ENCODE data around the gene PCED1A. TPM values are rescaled to one million over a fixed set of nuclear protein-coding genes. Genes with fewer than 3 reads are reported as not detected.

The PCED1A gene
- total RNA-seq, 1 experiment from 2014 or later: 18.3 TPM

DNA sequence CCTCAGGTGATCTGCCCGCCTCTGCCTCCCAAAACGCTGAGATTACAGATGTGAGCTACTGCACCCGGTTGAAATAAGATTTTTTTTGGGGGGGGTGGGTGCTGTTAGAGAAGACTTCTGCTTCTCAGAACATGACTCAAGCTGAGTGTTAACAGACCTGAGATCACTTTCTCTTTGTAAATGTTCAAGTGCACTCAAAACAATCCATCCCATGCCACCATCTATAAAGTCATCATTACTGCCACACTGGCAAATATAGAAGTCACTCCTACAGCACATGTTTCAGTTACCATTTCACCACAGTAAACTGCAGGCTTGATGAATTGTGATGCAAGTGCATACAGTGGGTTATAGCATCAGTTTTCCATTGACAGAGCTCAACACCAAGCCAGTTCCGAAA, 9.1 kb upstream of the PCED1A start:
- no peaks in the 10 kb centered on the region for H3K27me3 ChIP-seq (replicated peaks)
- H3K9me3 ChIP-seq (replicated peaks): no peaks in the 10 kb centered on the region
- no peaks in the 10 kb centered on the region for H3K4me1 ChIP-seq (replicated peaks)
- peak in 1 of 2 experiments; percentile 6 for DNase-seq (ENCODE audit: low read depth in 1 of 2, low spot score in 2 of 2)
- H3K27ac ChIP-seq: no peak overlapping the region
- no peak overlapping the region for H3K4me3 ChIP-seq
- H3K36me3 ChIP-seq: no peaks in the 10 kb centered on the region

DNA sequence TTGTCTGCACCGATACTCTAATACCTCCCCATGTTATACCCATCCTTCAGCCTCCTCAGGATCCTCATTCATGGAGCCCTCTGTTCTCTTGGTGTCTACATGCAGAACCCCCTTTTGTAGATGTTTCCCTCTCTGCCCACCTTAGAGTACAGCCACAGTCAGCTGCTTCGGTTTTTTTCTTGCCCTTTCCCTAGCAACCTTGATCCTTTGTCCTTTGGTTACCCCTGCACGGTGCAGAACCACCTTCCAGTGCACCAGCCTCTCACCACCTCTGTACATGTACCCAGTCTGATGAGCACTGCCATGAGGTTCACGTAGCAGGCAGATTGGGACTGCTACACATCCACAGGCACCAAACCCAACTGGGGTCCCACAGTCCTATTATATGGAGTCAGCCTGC, 7.3 kb upstream of the PCED1A start:
- Histone ChIP-seq H3K27ac (no peak overlapping the region), H3K9me3 (replicated peaks) (no peaks in the 10 kb centered on the region), H3K4me1 (replicated peaks) (no peaks in the 10 kb centered on the region), H3K4me3 (no peak overlapping the region), H3K36me3 (peaks cover 3% of the 10 kb centered on the region), H3K27me3 (replicated peaks) (no peaks in the 10 kb centered on the region)
- DNase-seq (ENCODE audit: low read depth in 1 of 2, low spot score in 2 of 2): peak in 1 of 2 experiments; percentile 18

DNA sequence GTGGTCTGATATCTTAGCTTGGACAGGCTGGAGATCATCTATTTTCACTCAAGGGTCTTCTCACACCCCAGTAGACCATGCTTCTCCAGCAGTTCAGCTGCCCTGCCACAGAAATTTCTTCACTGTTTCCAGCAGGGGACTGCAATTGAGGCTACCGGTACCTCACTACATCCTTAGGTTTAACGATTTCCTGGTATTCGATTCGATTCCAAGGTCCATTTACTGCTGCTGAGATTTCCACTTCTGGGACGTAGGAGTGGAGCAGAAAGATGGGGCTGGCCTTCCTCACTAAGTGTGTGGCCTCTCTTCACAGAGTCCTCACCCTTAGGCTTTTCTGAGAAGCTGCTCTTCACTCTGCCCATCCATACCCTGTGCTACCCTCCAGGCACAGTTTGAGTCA, 6.2 kb upstream of the PCED1A start:
- Histone ChIP-seq H3K9me3 (replicated peaks) (no peaks in the 10 kb centered on the region), H3K27ac (no peak overlapping the region), H3K4me3 (no peak overlapping the region), H3K4me1 (replicated peaks) (0 out of 2 replicates have a peak, but pooled peaks cover 2% of the 10 kb centered on the region), H3K36me3 (peaks cover 3% of the 10 kb centered on the region), H3K27me3 (replicated peaks) (no peaks in the 10 kb centered on the region)
- DNase-seq (ENCODE audit: low read depth in 1 of 2, low spot score in 2 of 2): peak in 1 of 2 experiments; percentile 7

DNA sequence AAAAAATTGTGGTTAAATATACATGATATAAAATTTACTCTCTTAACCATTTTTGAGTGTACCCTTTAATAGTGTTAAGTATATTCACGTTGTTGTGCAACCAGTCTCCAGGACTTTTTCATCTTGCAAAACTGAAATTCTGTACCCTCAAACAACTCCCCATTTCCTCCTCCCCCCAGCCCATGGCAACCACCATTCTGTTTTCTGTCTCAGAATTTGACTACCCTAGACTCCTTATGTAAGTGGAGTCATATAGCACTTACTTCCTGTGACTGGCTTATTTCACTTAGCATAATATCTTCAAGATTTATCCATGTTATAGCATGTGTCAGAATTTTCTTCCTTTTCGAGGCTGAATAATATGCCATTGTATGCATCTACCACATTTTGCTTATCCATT, 5.2 kb upstream of the PCED1A start:
- Histone ChIP-seq H3K36me3 (peaks cover 3% of the 10 kb centered on the region), H3K4me3 (no peak overlapping the region), H3K9me3 (replicated peaks) (no peaks in the 10 kb centered on the region), H3K27ac (no peak overlapping the region), H3K4me1 (replicated peaks) (0 out of 2 replicates have a peak, but pooled peaks cover 7% of the 10 kb centered on the region), H3K27me3 (replicated peaks) (no peaks in the 10 kb centered on the region)
- DNase-seq (ENCODE audit: low read depth in 1 of 2, low spot score in 2 of 2): peak in 1 of 2 experiments; percentile 1

DNA sequence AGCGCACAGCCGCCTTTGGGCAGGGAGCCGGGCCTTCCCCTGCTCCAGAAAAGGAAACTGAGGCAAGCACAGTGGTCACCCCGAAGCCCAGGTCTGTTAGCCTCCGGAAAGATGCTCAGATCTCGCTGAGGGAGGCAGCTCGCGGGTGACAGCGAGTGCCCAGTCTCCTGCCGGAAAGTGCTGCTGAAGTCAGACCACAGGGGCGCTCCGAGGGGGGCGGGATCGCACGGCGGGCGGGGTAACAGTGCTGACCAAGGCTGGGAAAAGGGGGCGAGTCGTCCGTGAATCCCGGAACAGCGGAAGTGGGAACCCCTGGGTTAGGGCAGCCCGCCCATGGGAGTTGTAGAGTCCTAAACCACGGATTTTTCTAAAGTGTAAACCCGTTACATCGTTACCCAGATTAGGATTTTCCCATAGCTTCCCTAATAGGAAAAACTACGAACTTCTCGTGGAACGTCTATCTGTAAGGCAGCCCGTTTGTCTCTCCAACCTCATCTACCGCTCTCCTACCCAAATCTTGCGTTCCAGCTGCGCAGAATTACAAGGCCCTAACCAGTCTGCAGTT, 594 bp upstream of the PCED1A start:
- peaks cover 5% of the 10 kb centered on the region; the same call in 1 of the 2 replicates for H3K9me3 ChIP-seq (replicated peaks)
- peaks cover 18% of the 10 kb centered on the region for H3K4me1 ChIP-seq (replicated peaks)
- H3K36me3 ChIP-seq: peaks cover 30% of the 10 kb centered on the region
- H3K4me3 ChIP-seq: peak overlapping the region; percentile 74
- DNase-seq (ENCODE audit: low read depth in 1 of 2, low spot score in 2 of 2): peak; percentile 74 to 83
- peak overlapping the region; percentile 55 for H3K27ac ChIP-seq
- no peaks in the 10 kb centered on the region for H3K27me3 ChIP-seq (replicated peaks)

DNA sequence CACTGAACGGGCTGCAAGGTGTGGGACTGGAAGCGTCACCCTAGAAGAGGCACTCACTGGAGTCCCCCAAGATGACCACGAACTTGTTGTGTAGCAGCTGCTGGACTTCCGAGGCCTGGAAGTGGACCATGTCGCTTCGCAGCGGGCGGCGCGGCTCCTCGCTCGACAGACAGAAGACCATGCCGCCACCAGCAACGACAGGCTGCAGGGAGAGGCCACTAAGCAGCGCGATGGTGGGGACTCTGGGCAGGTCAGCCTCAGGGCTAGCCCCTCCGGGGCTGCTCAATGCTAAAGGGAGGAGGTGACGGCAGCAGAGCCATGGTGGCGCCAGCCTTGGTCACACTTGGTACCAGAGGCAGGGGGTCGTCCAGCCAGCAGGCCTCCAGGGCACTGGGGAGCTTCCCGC, 720 bp downstream of the PCED1A start:
- H3K4me1 ChIP-seq (replicated peaks): peaks cover 18% of the 10 kb centered on the region
- no peaks in the 10 kb centered on the region for H3K27me3 ChIP-seq (replicated peaks)
- peak overlapping the region; percentile 91 for H3K27ac ChIP-seq
- peaks cover 30% of the 10 kb centered on the region for H3K36me3 ChIP-seq
- peak overlapping the region; percentile 74 for H3K4me3 ChIP-seq
- H3K9me3 ChIP-seq (replicated peaks): peaks cover 5% of the 10 kb centered on the region; the same call in 1 of the 2 replicates
- no peak for DNase-seq (ENCODE audit: low read depth in 1 of 2, low spot score in 2 of 2)

DNA sequence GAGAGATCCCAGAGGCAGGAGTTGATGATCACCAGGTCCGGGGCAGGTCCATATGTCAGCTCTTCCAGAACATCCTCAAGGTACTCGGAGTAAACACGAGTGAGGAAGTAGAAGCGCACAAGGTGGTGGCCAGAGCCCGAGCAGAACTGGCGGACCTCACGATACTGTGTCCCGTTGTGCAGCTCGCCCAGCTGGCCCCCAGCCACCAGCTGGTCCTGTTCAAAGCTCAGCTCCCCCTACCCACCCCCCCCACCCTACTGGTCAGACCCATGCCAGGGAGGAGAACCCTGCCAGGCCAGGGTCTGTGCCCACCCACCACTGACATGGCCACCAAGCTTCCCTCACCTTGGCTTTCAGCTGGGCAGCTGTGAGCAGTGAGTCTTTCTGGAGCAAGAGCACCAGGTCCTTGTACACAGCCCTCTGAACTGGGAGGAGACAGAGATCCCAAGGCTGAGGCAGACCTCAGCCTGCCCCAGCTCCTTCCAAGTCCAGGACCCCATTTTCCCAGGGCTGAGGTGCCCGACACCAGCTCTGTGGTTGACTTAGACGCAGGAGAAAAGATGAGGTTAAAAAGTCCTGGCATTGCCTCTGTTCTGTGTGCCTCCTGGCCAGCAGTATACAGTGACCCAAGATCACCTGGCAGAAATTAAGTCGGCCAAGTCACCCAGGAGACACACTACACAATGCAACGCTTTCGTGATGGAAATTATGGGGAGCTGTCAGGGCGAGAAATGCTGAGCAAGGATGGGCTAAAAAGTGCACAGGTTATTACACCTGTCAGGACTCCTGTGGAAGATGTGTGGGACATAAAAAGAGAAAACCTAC, 1.4 kb downstream of the PCED1A start:
- H3K36me3 ChIP-seq: peaks cover 30% of the 10 kb centered on the region
- peak in 1 of 2 experiments; percentile 32 for DNase-seq (ENCODE audit: low read depth in 1 of 2, low spot score in 2 of 2)
- H3K27me3 ChIP-seq (replicated peaks): no peaks in the 10 kb centered on the region
- H3K4me1 ChIP-seq (replicated peaks): peaks cover 18% of the 10 kb centered on the region
- no peak overlapping the region for H3K4me3 ChIP-seq
- H3K27ac ChIP-seq: no peak overlapping the region
- peaks cover 5% of the 10 kb centered on the region; the same call in 1 of the 2 replicates for H3K9me3 ChIP-seq (replicated peaks)

DNA sequence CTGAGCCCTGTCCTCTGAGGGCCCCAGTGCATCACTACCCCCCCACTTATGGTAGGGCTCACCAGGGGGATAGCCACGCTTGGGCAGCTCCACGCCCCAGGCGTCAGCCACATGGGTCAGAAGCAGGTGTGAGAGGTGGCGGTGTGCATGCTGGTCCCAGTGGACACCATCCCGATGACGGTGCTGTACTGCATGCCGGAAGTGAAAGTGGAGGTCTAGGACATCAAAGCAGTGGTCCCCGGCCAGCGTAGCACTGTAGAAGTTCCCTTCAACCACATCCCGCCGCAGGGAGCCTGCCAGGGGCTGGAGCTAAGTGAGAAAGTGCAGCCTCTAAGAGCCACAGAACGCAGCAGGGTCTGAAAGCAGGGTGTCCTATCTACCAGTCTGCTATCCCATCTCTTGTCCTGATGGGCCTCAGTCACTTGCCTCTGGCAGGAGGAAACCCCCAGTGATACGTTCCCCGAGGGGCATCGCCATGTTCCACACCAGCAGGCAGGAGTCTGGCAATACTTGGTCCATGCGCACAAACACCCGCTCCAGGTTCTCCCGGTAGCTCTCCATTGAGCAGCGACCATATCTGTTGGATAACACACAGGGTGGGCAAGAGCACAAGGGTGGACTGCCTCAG, 2.2 kb downstream of the PCED1A start:
- H3K27me3 ChIP-seq (replicated peaks): no peaks in the 10 kb centered on the region
- H3K36me3 ChIP-seq: peaks cover 26% of the 10 kb centered on the region
- no peak for DNase-seq (ENCODE audit: low read depth in 1 of 2, low spot score in 2 of 2)
- no peak overlapping the region for H3K27ac ChIP-seq
- H3K9me3 ChIP-seq (replicated peaks): peaks cover 5% of the 10 kb centered on the region; the same call in 1 of the 2 replicates
- H3K4me1 ChIP-seq (replicated peaks): peaks cover 18% of the 10 kb centered on the region
- no peak overlapping the region for H3K4me3 ChIP-seq

DNA sequence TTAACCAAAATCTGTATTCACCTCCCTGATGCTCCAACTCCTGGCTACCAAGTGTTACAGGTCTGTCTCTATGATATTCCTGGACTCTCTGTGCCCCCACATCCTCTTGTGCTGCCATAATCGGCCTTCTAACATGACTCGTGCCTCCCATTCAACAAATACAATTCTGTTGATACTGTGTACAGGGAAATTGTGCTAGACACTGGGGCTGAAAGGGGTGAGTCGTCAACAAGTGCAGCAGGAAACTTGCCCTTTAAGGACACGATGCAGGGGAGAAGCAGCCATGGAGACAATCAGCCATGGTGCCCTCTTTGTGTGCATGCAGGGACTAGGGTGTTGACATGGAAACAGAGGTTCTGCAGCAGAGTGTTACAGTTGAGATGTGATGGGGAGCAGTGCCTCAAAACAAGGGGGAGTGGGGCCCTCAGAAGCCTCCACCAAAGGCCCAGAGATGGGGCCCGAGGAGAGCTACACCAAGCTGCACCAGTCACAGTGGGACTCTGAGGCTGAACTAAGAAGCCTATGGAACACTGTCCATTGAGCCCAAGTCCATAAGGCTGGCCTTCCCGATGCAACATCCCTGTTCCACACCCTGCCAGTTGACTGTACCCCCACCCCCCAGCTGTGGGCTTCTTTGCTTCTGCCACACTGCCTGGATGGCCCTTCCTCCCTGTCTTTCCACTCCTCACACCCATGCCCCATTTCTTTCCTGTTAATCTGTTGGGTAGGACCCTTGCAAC, 3.1 kb downstream of the PCED1A start:
- H3K9me3 ChIP-seq (replicated peaks): peaks cover 5% of the 10 kb centered on the region
- H3K27ac ChIP-seq: no peak overlapping the region
- H3K4me1 ChIP-seq (replicated peaks): peaks cover 21% of the 10 kb centered on the region
- H3K36me3 ChIP-seq: peaks cover 26% of the 10 kb centered on the region
- no peak overlapping the region for H3K4me3 ChIP-seq
- peak in 1 of 2 experiments; percentile 21 for DNase-seq (ENCODE audit: low read depth in 1 of 2, low spot score in 2 of 2)
- no peaks in the 10 kb centered on the region for H3K27me3 ChIP-seq (replicated peaks)

DNA sequence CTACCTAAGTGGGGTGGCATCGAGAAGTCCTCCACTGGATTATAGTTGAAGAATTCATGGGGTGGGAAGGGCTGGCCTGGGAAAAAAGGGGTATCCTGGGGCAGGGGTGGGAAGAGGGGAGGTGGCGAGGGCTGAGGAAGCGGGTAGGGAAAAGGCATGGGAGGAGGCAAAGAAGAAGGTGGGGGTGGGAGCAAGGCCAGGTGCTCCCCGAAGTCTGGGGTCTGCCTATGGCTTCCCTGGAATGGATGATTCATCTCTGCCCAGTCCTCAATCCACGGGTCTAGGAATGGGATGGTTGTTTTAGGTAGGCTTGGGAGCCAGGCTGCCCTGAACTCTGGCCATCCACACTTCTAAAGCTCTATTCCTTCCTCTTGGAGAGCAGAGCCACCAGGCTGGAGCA, 4.4 kb downstream of the PCED1A start:
- H3K4me3 ChIP-seq: no peak overlapping the region
- H3K27ac ChIP-seq: no peak overlapping the region
- peaks cover 26% of the 10 kb centered on the region for H3K36me3 ChIP-seq
- H3K27me3 ChIP-seq (replicated peaks): no peaks in the 10 kb centered on the region
- H3K9me3 ChIP-seq (replicated peaks): peaks cover 5% of the 10 kb centered on the region
- peaks cover 22% of the 10 kb centered on the region for H3K4me1 ChIP-seq (replicated peaks)
- peak in 1 of 2 experiments; percentile 35 for DNase-seq (ENCODE audit: low read depth in 1 of 2, low spot score in 2 of 2)

DNA sequence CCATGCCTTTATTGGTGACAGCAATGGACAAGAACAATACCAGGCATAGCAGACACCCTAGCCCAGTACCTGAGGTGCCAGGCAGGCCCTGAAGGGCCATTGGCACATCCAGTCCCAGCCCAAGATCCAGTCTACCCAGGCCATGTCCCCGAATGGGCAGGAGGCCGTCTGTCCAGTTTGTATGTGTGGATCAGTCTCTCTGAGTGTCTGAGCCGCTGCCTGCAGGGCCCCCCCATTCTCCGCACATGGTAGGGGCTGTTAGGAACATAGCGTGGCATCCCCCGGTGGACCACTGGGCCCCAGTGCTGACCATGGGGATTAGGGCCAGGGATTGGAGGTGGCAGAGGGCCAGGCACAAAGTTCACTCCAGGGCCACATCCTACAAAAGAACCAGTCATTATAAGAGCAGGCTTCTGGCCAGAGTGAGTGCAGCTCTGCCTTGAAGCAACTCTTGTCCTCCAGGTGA, 5.1 kb downstream of the PCED1A start:
- Histone ChIP-seq H3K4me1 (replicated peaks) (peaks cover 21% of the 10 kb centered on the region), H3K4me3 (no peak overlapping the region), H3K27me3 (replicated peaks) (no peaks in the 10 kb centered on the region), H3K9me3 (replicated peaks) (peaks cover 4% of the 10 kb centered on the region), H3K36me3 (peaks cover 25% of the 10 kb centered on the region), H3K27ac (no peak overlapping the region)
- peak in 1 of 2 experiments; percentile 37 for DNase-seq (ENCODE audit: low read depth in 1 of 2, low spot score in 2 of 2)

DNA sequence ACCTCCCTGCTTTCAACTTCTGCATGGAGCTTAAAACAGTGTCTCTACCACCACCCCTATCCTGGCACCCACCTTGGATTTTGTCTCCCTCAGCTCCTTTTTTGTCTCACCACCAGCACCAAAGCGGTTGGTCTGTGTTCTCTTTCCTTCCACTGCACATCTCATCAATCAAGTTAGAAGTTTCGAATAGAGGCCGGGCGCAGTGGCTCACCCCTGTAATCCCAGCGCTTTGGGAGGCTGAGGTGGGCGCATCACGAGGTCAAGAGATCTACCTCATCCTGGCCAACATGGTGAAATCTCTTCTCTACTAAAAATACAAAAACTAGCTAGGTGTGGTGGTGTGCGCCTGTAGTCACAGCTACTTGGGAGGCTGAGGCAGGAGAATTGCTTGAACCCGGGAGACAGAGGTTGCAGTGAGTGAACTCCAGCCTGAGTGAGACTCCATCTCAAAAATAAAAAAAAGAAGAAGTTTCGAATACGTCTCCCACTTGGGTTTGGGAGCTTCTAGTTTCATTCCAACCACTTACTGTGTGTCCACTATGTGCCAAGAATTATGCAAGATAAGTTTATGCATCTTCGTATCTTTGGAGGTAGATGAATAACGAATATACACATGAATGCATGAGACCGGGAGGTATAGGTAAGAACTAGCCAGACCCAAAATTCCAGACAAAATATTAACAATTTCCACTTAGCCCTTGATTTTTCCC, 5.9 kb downstream of the PCED1A start:
- Histone ChIP-seq H3K4me1 (replicated peaks) (peaks cover 13% of the 10 kb centered on the region), H3K9me3 (replicated peaks) (no peaks in the 10 kb centered on the region; the same call in 1 of the 2 replicates)
- DNase-seq (ENCODE audit: low read depth in 1 of 2, low spot score in 2 of 2): peak in 1 of 2 experiments; percentile 9

DNA sequence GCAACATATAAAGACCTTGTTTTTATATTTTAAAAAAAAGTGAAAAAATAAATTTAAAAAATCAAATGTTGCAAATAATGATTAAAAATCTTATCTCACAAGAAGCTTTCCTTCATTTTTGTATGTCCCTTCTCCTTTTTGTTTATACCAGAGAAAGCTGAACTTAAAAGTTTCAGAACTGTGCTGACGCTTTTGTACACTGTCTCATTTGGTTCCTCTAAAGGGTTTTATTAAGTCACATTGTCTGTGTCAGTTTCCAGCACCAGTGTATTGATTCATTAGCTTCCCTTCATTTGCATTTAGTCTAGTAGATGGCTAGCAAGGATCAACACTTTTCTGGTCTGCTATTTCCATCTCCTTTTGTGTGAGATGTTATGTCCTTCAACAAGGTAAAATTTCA, 6.7 kb downstream of the PCED1A start:
- no peaks in the 10 kb centered on the region; the same call in 1 of the 2 replicates for H3K9me3 ChIP-seq (replicated peaks)
- no peak for DNase-seq (ENCODE audit: low read depth in 1 of 2, low spot score in 2 of 2)

More for the DNA sequence above, 5.9 kb downstream of the PCED1A start:
- no peak overlapping the region for H3K4me3 ChIP-seq
- no peaks in the 10 kb centered on the region for H3K27me3 ChIP-seq (replicated peaks)
- no peak overlapping the region for H3K27ac ChIP-seq
- H3K36me3 ChIP-seq: peaks cover 17% of the 10 kb centered on the region

More for the DNA sequence above, 6.7 kb downstream of the PCED1A start:
- no peak overlapping the region for H3K4me3 ChIP-seq
- H3K4me1 ChIP-seq (replicated peaks): peaks cover 11% of the 10 kb centered on the region
- H3K36me3 ChIP-seq: peaks cover 11% of the 10 kb centered on the region
- no peaks in the 10 kb centered on the region for H3K27me3 ChIP-seq (replicated peaks)
- H3K27ac ChIP-seq: no peak overlapping the region

Data from SJSA1 (cell line).